ENCODE results near the gene NTMT1. TPM values are rescaled to one million over a fixed set of nuclear protein-coding genes. Genes with fewer than 3 reads are reported as not detected.
A peak's percentile ranks its signal among the peaks of the same experiment; 100 is the strongest.
"Not testable (repeated sequence)": the region's sequence is repeated elsewhere in the genome, so short reads cannot be mapped to it uniquely, and the experiment has no call there.

Gene NTMT1
- total and polyA plus RNA-seq, 9 of the 15 experiments (the other 6 are each of a cell fraction or from before 2014, with no cell fraction given) = 42.1 to 116 (median 74.7) TPM

GRCh38 chr9:129662239-129662638 lies 36.3 kb downstream of the NTMT1 start:
- H2AFZ ChIP-seq (ENCODE audit: low read depth, low read length); H3K4me3 ChIP-seq; H3K27ac ChIP-seq (ENCODE audit: extremely low read depth, low read depth, low read length); H3K9me3 ChIP-seq (replicated peaks; ENCODE audit: control insufficient read depth, insufficient read depth, low read depth, low read length); H4K20me1 ChIP-seq (replicated peaks; ENCODE audit: control insufficient read depth, insufficient read depth, low read length); DNase-seq (ENCODE audit: extremely low read depth in 1 of 4, low spot score in 3 of 4); H3K9me1 ChIP-seq (ENCODE audit: control insufficient read depth, insufficient read depth, low read length); ATAC-seq; H3K9ac ChIP-seq (ENCODE audit: insufficient read depth in 1 of 2, low read depth in 2 of 2, low read length in 2 of 2); FAIRE-seq; H3K4me2 ChIP-seq (ENCODE audit: insufficient read depth, low read length); H3K79me2 ChIP-seq (ENCODE audit: control insufficient read depth, insufficient read depth, low read length); H3K36me3 ChIP-seq (ENCODE audit: control insufficient read depth, insufficient read depth, low read length); CTCF ChIA-PET (ENCODE audit: low intra/inter-chr PET ratio); intact Hi-C loops (cut with micrococcal nuclease); BruUV-seq (replicated peaks): not testable (repeated sequence)
- in situ Hi-C loops (cut with MboI) = loop anchor here (10.0 to 25.0 kb wide), 2 partner anchors 675 to 763 kb away; no protein-coding TSS in a partner anchor
- TF ChIP-seq ZNF121 (CRISPR knock-in tag; conservative IDR thresholded peaks at IDR 0.05) = peak; percentile 83
- POLR2A ChIA-PET = interaction anchor here (0.8 to 1.3 kb wide), 2 partner anchors 15 to 17 kb away, joined by 3 to 4 read pairs; no protein-coding TSS in a partner anchor
- WGBS (ENCODE audit: insufficient coverage, low coverage, missing lambda C conversion rate) = 13% methylated on average over 3 of the region's 3 CpGs
- H3K4me1 ChIP-seq (replicated peaks in 1 of 2; ENCODE audit: control insufficient read depth in 2 of 2, insufficient read depth in 2 of 2, low read length in 2 of 2) = peaks cover 0 to 22% of the 10 kb centered on the region in 2 experiments; a peak in 2 of 5 replicates
- H3K27me3 ChIP-seq (ENCODE audit: control insufficient read depth in 2 of 2, insufficient read depth in 2 of 2, low read length in 2 of 2) = peaks cover 20 to 28% of the 10 kb centered on the region in 2 experiments; a peak in 4 of 5 replicates

- in situ Hi-C loops (cut with MboI) (loop anchor here (10.0 to 25.0 kb wide), 2 partner anchors 672 to 760 kb away; no protein-coding TSS in a partner anchor), intact Hi-C loops (cut with micrococcal nuclease) (no loop called here)
- H3K9ac ChIP-seq (ENCODE audit: insufficient read depth in 1 of 2, low read depth in 2 of 2, low read length in 2 of 2) = no peak overlapping the region
- H3K36me3 ChIP-seq (ENCODE audit: control insufficient read depth, insufficient read depth, low read length) = no peaks in the 10 kb centered on the region
- H3K9me3 ChIP-seq (replicated peaks; ENCODE audit: control insufficient read depth, insufficient read depth, low read depth, low read length) = no peaks in the 10 kb centered on the region
- H3K79me2 ChIP-seq (ENCODE audit: control insufficient read depth, insufficient read depth, low read length) = no peaks in the 10 kb centered on the region
- no peak for FAIRE-seq
- BruUV-seq (replicated peaks) = no TSS peak
- ATAC-seq = 0 out of 3 replicates have a peak, but pooled peaks have one; percentile 26
- POLR2A ChIA-PET = no interaction called here
- no peak overlapping the region for H3K27ac ChIP-seq (ENCODE audit: extremely low read depth, low read depth, low read length)
- DNase-seq (ENCODE audit: extremely low read depth in 1 of 4, low spot score in 3 of 4) = no peak
- no peak for TF ChIP-seq ZNF696 (CRISPR knock-in tag; conservative IDR thresholded peaks at IDR 0.05)
- TF ChIP-seq HLTF (IDR thresholded peaks at IDR 0.05) = no peak
- H3K4me2 ChIP-seq (ENCODE audit: insufficient read depth, low read length) = no peak overlapping the region
- no peaks in the 10 kb centered on the region for H3K9me1 ChIP-seq (ENCODE audit: control insufficient read depth, insufficient read depth, low read length)
- no peak overlapping the region for H3K4me3 ChIP-seq
- CTCF ChIA-PET (ENCODE audit: low intra/inter-chr PET ratio) = no interaction called here
- peaks cover 0 to 28% of the 10 kb centered on the region in 2 experiments; a peak in 2 of 5 replicates for H3K4me1 ChIP-seq (replicated peaks in 1 of 2; ENCODE audit: control insufficient read depth in 2 of 2, insufficient read depth in 2 of 2, low read length in 2 of 2)
- H3K27me3 ChIP-seq (ENCODE audit: control insufficient read depth in 2 of 2, insufficient read depth in 2 of 2, low read length in 2 of 2) = peaks cover 22 to 41% of the 10 kb centered on the region in 2 experiments
- H4K20me1 ChIP-seq (replicated peaks; ENCODE audit: control insufficient read depth, insufficient read depth, low read length) = no peaks in the 10 kb centered on the region
- WGBS (ENCODE audit: insufficient coverage, low coverage, missing lambda C conversion rate) = 25% methylated on average over 18 of the region's 36 CpGs
- H2AFZ ChIP-seq (ENCODE audit: low read depth, low read length) = no peak overlapping the region
Observed at GRCh38 chr9:129664746-129665388, 38.9 kb downstream of the NTMT1 start.

Data from K562 (cell line).